Stimulated activated CD8-positive, alpha-beta memory T cell treated with anti-CD3 and anti-CD28 coated beads, Interleukin-4, amount 100 ng/mL, for 4 hours (primary cell): Measurements from ENCODE around the gene TMEM72.

Experiments used
- DNase-seq, 2 donors: peaks; one replicate each; pipeline ENCODE4 v3.0.0-alpha.2; 2020; ENCODE audit warnings: low read depth in 2 of 2, low spot score in 1 of 2

TMEM72 gene

DNA sequence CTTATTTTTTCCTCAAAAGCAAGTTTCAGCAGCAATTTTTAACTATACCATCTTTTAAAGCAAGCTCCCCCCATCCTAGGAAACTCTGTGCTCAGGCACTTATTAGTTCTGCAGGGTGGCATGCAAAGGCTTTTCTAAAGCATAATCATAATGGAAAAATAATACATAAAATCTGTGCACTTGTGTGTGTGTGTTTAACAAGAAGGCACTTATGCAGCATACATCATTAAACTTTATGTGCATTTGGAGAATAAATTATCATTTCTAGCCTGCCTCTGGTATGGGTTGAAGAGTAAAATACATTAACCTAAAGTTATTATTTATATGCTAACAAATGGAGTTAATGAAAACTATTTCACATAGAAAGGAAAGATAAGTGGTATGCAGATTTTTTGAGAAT is 42.9 kb downstream of the TMEM72 start:
- no peak for DNase-seq

GRCh38 chr10:44954962-44955361 is 43.8 kb downstream of the TMEM72 start:
- DNase-seq: no peak

DNA sequence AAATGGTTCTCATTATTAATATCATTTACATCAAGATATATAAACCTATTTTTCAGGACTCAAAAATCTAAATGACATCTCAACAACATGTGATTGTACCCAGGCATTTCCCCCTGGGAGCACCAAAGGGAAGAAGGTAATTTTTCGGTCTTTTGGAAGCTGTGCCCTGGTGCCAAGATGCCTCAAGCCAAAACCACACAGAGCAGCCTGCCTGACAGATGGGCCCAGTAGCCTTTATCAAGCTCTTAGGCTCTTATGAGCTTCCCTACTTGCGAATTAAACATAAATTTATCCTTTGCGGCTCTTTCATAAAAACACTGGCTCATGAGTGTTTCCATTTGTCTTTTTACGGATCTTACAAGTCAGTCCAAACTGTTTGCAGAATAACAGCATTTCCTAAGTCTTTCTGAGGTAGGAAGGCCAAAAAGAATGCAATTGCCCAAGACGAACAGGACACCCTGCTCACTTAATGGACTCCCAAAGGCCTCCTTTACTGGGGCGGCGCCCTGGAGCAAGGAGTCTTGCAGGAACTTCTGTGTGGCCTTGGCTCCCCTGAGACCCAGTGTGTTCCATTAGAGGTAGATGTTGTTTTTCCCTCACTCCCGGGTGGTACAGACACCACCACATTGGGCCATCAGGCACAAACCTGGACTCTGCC is 44.4 kb downstream of the TMEM72 start:
- DNase-seq: no peak

GRCh38 chr10:44956226-44956625 is 45.1 kb downstream of the TMEM72 start:
- no peak for DNase-seq

GRCh38 chr10:44956717-44957706 is 45.9 kb downstream of the TMEM72 start:
- no peak for DNase-seq

- DNase-seq: no peak
These were observed 47.2 kb downstream of the TMEM72 start for GRCh38 chr10:44958196-44958897.

- no peak for DNase-seq
These were observed 47.7 kb downstream of the TMEM72 start for GRCh38 chr10:44958898-44959246.

DNA sequence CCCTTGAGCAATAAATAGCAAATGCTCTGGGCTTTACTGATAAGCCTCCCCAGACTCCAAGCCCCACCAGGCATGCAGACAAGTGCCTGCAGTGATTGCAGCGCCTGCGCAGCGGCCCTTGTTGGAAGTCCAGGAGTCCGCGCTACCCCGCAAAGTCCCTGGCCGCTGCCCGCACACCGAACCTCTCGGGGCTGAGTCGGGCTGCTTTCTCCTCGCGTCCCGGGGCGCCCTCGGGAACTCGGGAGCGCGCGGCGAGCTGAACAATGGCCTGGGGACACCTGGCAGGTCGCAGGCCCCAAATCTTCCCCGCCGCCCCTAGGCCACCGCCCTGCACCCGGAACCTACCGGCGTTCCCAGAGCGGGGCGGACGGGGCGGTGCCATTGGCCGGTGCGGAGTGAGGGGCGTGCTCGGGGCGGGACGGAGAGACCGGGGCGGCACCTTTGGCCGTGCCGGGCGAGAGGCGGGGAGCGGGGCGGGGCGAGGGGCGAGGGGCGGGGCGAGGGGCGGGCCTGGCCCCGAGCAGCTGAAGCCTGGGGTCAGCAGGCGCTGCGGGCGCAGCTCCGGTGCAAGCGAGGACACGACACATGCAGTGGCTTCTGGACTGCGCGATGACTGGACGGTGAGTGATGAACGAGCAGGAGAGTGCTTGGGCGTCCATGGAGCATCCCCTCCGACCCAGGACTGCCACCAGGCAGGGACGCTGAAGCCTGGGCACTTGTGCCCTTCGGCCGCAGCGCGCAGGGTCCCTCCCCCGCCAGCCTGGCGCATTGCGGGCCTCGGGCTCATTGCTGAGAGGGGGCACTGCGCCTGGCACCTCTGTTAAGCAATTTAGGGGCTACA is 48.3 kb downstream of the TMEM72 start, which contains the start of gene RASSF4:
RASSF4 (plus strand) TSS at position 556 of the 841 bp plus-strand sequence. CDS start 10,401 bp downstream, outside the sequence.
- peak; percentile 72 to 80 for DNase-seq

DNA sequence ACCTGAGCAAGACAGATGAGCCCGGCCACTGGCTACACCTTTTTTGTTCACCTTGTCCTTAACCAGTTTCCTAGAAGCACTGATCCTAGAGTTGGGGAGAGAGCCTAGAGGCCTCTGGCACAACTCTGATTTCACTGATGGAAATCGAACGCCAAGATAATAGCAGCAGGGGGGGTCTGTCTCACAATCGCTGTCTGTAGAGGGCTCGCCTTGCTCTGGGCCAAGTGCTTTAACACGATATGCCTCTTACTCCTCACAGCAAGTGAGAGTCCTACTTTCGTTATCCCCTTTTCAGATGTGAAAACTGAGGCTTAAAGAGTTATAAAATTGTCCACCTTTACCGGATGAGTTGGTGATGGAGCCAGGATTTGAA is 48.9 kb downstream of the TMEM72 start:
- DNase-seq: no peak

- DNase-seq: no peak
These were observed 49.5 kb downstream of the TMEM72 start for GRCh38 chr10:44960482-44961229.

DNA sequence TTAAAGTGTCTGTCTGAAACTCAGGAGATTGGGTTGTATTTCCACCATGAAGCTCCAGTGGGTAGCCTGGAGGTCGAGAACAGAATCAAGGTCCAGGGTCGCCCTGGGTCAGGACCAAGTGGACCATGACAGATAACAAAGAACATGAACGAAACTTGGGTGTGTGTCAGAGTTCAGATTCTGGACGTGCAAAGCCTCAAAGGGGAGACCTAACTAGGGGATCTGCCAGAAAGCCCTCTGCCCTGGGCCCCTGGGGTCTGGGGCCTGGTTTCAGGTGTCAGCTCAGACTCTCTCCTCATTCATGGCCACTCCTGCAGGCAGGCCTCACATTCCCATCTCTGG is 50.1 kb downstream of the TMEM72 start:
- no peak for DNase-seq

GRCh38 chr10:44961931-44962750 is 51.0 kb downstream of the TMEM72 start:
- no peak for DNase-seq

- no peak for DNase-seq
These were observed 52.0 kb downstream of the TMEM72 start for GRCh38 chr10:44962870-44963738.

DNA sequence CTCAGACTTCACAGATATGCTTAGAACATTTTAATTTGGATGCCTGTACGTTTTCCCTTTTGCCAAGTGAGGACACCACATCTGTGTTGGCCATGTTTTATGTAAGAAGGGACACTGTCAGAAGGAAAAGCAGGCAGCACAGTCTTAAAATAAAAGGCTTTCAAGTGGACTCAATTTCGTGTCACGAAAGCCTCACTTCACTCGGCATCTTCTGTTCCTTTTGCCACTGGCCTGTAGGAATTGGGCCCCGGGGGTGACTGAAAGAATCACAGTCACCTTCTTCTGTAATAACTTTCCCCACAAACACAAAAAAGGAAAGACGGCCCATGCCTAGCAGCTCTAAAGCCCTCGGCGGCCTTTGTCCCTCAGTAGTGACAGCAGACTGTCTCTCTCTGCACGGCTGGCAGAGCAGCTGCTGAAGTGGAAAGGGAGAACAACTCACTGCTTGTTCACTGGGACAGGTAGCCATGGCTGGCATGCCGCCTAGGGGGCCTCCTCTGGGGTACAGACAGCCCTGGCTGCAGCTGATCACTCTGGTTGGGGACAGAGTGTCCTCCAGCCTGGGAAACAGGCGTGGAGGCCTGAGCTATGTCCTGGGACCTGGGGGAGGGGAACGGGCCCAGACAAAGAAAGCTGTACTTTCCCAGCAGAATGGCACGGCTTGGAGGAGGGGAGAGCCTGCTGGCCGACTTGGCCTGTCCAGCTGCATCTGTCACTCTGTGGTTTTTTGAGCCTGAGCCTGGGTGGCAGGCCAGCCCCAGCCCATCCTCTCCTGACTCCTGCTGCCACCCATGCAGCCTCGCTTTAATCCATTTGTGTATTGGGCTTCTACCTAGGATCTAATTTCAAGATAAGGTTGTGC is 52.9 kb downstream of the TMEM72 start:
- no peak for DNase-seq

DNA sequence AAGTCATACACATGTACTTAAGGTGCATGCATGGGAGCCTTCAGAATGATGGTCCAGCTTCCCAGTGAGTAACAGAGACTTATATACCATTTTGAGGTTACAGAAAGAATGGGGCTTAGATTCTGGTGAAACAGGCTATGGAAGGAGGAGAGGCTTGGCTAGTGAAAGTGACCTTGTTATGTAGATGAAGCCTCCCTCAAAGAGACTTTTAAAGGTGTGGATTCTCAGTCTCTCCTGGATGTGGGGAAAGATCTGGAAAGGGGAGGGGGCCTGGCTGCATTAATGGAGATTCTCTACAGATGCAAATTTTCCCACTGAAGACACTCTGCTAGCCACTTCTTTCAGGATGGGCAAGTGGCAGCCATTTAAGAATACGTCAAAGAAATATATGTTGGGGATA is 54.0 kb downstream of the TMEM72 start:
- DNase-seq: no peak

- no peak for DNase-seq
These were observed 54.5 kb downstream of the TMEM72 start for GRCh38 chr10:44965651-44966097.

DNA sequence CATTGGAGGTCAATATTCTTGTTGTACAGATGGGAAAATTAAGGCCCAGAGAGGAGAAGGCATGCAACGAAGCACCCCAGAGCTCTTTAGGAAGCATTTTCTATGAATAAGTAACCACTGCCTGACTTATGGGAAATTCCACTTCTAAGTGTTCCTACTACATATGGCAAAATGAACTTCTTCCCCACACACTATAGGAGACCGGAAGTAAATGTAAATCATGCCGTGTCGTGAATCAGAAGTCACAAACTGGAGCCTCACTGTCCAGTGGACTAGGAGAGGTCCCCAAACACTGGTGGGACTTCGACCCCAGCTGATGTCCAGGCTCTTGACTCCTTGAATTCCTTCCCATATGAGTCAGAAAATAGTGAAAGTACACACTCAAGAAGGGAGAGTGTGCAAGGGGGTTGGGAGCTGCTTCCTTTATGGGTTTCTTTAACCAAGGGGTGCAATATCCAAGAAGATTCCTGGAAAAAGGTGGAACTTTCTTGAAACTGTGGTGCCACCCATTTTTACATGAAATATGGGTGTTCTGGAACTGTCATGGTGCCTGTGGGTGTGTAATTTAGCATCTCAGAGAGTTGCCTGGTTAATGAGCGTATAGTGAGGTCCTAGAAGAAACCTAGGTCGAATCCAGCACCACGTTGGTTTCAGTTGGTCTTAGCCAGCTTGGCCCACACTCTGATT is 55.1 kb downstream of the TMEM72 start:
- DNase-seq: no peak
